Measurements from ENCODE around the gene SRGAP3. TPM values are rescaled to one million over a fixed set of nuclear protein-coding genes. Genes with fewer than 3 reads are reported as not detected.

The SRGAP3 gene
- total RNA-seq, 1 donor from 2014 or later = 21.4 TPM

- DNase-seq (ENCODE audit: low spot score, unreplicated experiment) = no peak
- Mint-ChIP-seq H3K4me1 (ENCODE audit: low read depth) (peaks cover 4% of the 10 kb centered on the region), H3K27me3 (no peaks in the 10 kb centered on the region), H3K36me3 (ENCODE audit: insufficient read depth) (peaks cover 9% of the 10 kb centered on the region), H3K27ac (peak overlapping the region; percentile 62), H3K4me3 (ENCODE audit: low read depth) (no peak overlapping the region), H3K9me3 (ENCODE audit: low read depth) (no peaks in the 10 kb centered on the region)
- TF ChIP-seq, protein P1, sequence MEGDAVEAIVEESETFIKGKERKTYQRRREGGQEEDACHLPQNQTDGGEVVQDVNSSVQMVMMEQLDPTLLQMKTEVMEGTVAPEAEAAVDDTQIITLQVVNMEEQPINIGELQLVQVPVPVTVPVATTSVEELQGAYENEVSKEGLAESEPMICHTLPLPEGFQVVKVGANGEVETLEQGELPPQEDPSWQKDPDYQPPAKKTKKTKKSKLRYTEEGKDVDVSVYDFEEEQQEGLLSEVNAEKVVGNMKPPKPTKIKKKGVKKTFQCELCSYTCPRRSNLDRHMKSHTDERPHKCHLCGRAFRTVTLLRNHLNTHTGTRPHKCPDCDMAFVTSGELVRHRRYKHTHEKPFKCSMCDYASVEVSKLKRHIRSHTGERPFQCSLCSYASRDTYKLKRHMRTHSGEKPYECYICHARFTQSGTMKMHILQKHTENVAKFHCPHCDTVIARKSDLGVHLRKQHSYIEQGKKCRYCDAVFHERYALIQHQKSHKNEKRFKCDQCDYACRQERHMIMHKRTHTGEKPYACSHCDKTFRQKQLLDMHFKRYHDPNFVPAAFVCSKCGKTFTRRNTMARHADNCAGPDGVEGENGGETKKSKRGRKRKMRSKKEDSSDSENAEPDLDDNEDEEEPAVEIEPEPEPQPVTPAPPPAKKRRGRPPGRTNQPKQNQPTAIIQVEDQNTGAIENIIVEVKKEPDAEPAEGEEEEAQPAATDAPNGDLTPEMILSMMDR (IDR thresholded peaks at IDR 0.05; ENCODE audit: unreplicated experiment) = no peak
These were observed 201.7 kb downstream of the SRGAP3 start for GRCh38 chr3:9047452-9048346.

GRCh38 chr3:9045371-9045770, 204.1 kb downstream of the SRGAP3 start:
- H3K4me1 Mint-ChIP-seq (ENCODE audit: low read depth) = peaks cover 4% of the 10 kb centered on the region
- H3K27me3 Mint-ChIP-seq = no peaks in the 10 kb centered on the region
- peaks cover 2% of the 10 kb centered on the region for H3K36me3 Mint-ChIP-seq (ENCODE audit: insufficient read depth)

DNA sequence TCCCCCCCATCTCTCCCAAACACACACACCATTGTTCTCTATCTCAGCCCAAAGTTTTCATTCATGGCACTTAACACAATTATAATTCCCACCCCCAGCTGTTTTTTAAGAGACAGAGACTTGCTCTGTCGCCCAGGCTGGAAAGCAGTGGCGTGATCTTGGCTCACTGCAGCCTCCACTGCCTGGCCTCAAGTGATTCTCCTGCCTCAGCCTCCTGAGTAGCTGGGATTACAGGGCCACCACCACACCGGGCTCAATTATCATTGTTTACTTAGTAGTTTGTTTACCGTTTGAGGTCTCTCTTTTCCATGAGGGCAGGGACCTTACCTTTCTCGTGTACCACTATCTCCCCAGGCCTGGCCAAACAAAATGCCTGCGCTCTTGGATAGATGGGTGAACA, 206.4 kb downstream of the SRGAP3 start:
- H3K4me1 Mint-ChIP-seq (ENCODE audit: low read depth) = peaks cover 4% of the 10 kb centered on the region
- H3K9me3 Mint-ChIP-seq (ENCODE audit: low read depth) = no peaks in the 10 kb centered on the region
- DNase-seq (ENCODE audit: low spot score, unreplicated experiment) = no peak
- no peak overlapping the region for H3K27ac Mint-ChIP-seq
- peaks cover 2% of the 10 kb centered on the region for H3K36me3 Mint-ChIP-seq (ENCODE audit: insufficient read depth)
- no peaks in the 10 kb centered on the region for H3K27me3 Mint-ChIP-seq
- TF ChIP-seq, protein P1 (IDR thresholded peaks at IDR 0.05; ENCODE audit: unreplicated experiment) = no peak
- H3K4me3 Mint-ChIP-seq (ENCODE audit: low read depth) = no peak overlapping the region

More at GRCh38 chr3:9045371-9045770, 204.1 kb downstream of the SRGAP3 start:
- TF ChIP-seq, protein P1 (IDR thresholded peaks at IDR 0.05; ENCODE audit: unreplicated experiment) = no peak
- Mint-ChIP-seq H3K4me3 (ENCODE audit: low read depth) (no peak overlapping the region), H3K27ac (no peak overlapping the region), H3K9me3 (ENCODE audit: low read depth) (no peaks in the 10 kb centered on the region)
- DNase-seq (ENCODE audit: low spot score, unreplicated experiment) = no peak

DNA sequence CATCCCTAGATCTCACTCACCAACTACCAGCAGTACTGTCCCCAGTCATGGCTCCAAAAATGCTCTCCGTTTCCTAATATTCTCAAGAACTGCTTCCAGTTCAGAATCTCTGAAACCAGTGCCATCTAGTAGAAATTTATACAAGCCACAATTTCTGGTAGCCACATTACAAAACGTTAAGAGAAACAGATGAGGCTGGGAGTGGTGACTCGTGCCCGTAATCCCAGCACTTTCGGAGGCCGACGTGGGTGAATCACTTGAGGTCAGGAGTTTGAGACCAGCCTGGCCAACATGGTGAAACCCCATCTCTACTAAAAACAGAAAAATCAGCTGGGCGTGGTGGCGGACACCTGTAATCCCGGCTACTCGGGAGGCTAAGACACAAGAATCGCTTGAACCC, 207.8 kb downstream of the SRGAP3 start:
- no peak overlapping the region for H3K27ac Mint-ChIP-seq
- H3K27me3 Mint-ChIP-seq = no peaks in the 10 kb centered on the region
- TF ChIP-seq, protein P1 (IDR thresholded peaks at IDR 0.05; ENCODE audit: unreplicated experiment) = no peak
- H3K4me1 Mint-ChIP-seq (ENCODE audit: low read depth) = peaks cover 2% of the 10 kb centered on the region
- peaks cover 2% of the 10 kb centered on the region for H3K36me3 Mint-ChIP-seq (ENCODE audit: insufficient read depth)
- no peak overlapping the region for H3K4me3 Mint-ChIP-seq (ENCODE audit: low read depth)
- no peaks in the 10 kb centered on the region for H3K9me3 Mint-ChIP-seq (ENCODE audit: low read depth)
- DNase-seq (ENCODE audit: low spot score, unreplicated experiment) = no peak

DNA sequence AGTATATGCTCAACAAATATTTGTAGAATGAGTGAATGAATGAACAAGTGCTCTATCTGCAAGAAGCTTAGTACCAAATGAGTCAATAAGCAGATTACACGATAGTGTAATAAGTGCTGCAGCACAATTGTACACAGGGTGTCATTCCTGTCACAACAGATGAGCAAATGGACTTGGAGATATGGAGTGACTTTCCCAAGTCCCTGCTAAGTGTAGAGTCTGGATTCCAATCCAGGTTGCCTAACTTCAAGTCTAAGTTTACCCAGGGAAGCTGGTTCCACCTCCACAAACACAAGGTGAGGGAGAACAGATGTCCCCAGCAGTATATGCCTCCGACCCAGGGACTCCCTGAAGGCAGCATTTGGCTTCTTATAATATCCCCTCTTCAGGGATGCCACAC, 208.4 kb downstream of the SRGAP3 start:
- Mint-ChIP-seq H3K36me3 (ENCODE audit: insufficient read depth) (peaks cover 2% of the 10 kb centered on the region), H3K4me1 (ENCODE audit: low read depth) (peaks cover 2% of the 10 kb centered on the region), H3K9me3 (ENCODE audit: low read depth) (no peaks in the 10 kb centered on the region), H3K27ac (no peak overlapping the region), H3K4me3 (ENCODE audit: low read depth) (no peak overlapping the region), H3K27me3 (no peaks in the 10 kb centered on the region)
- TF ChIP-seq, protein P1 (IDR thresholded peaks at IDR 0.05; ENCODE audit: unreplicated experiment) = no peak
- no peak for DNase-seq (ENCODE audit: low spot score, unreplicated experiment)
